ENCODE results near the gene PROZ.

Gene PROZ

GRCh38 chr13:113117911-113118260 lies 40.6 kb upstream of the PROZ start:
- TF ChIP-seq CTCF (IDR thresholded peaks at IDR 0.05; ENCODE audit: borderline replicate concordance, insufficient read depth, low read depth, low read length): no peak

GRCh38 chr13:113118261-113119021 lies 40.0 kb upstream of the PROZ start:
- no peak for TF ChIP-seq CTCF (IDR thresholded peaks at IDR 0.05; ENCODE audit: borderline replicate concordance, insufficient read depth, low read depth, low read length)
- H3K4me3 ChIP-seq (ENCODE audit: low read depth, low read length): no peak overlapping the region

More at GRCh38 chr13:113117911-113118260, 40.6 kb upstream of the PROZ start:
- H3K4me3 ChIP-seq (ENCODE audit: low read depth, low read length): no peak overlapping the region

- no peak for TF ChIP-seq CTCF (IDR thresholded peaks at IDR 0.05; ENCODE audit: borderline replicate concordance, insufficient read depth, low read depth, low read length)
- no peak overlapping the region for H3K4me3 ChIP-seq (ENCODE audit: low read depth, low read length)
Observed at GRCh38 chr13:113119166-113119821, 39.2 kb upstream of the PROZ start.

GRCh38 chr13:113119822-113120189 lies 38.6 kb upstream of the PROZ start:
- TF ChIP-seq CTCF (IDR thresholded peaks at IDR 0.05; ENCODE audit: borderline replicate concordance, insufficient read depth, low read depth, low read length): no peak
- no peak overlapping the region for H3K4me3 ChIP-seq (ENCODE audit: low read depth, low read length)

GRCh38 chr13:113120300-113121182 lies 37.9 kb upstream of the PROZ start:
- TF ChIP-seq CTCF (IDR thresholded peaks at IDR 0.05; ENCODE audit: borderline replicate concordance, insufficient read depth, low read depth, low read length): no peak

GRCh38 chr13:113121183-113121927 lies 37.1 kb upstream of the PROZ start:
- TF ChIP-seq CTCF (IDR thresholded peaks at IDR 0.05; ENCODE audit: borderline replicate concordance, insufficient read depth, low read depth, low read length): no peak
- H3K4me3 ChIP-seq (ENCODE audit: low read depth, low read length): no peak overlapping the region

More at GRCh38 chr13:113120300-113121182, 37.9 kb upstream of the PROZ start:
- H3K4me3 ChIP-seq (ENCODE audit: low read depth, low read length): no peak overlapping the region

All from GM12875 (cell line).